Measurements from ENCODE around the gene SARNP.
A peak's percentile ranks its signal among the peaks of the same experiment; 100 is the strongest.

The SARNP gene

GRCh38 chr12:55741931-55742680, 75.4 kb downstream of the SARNP start:
- no peak for DNase-seq

- no peak for DNase-seq
These were observed 78.5 kb downstream of the SARNP start for GRCh38 chr12:55739025-55739378.

- DNase-seq = peak; percentile 88
These were observed 79.2 kb downstream of the SARNP start for GRCh38 chr12:55738123-55739024.

- DNase-seq = no peak
These were observed 79.9 kb downstream of the SARNP start for GRCh38 chr12:55737581-55738122.

DNA sequence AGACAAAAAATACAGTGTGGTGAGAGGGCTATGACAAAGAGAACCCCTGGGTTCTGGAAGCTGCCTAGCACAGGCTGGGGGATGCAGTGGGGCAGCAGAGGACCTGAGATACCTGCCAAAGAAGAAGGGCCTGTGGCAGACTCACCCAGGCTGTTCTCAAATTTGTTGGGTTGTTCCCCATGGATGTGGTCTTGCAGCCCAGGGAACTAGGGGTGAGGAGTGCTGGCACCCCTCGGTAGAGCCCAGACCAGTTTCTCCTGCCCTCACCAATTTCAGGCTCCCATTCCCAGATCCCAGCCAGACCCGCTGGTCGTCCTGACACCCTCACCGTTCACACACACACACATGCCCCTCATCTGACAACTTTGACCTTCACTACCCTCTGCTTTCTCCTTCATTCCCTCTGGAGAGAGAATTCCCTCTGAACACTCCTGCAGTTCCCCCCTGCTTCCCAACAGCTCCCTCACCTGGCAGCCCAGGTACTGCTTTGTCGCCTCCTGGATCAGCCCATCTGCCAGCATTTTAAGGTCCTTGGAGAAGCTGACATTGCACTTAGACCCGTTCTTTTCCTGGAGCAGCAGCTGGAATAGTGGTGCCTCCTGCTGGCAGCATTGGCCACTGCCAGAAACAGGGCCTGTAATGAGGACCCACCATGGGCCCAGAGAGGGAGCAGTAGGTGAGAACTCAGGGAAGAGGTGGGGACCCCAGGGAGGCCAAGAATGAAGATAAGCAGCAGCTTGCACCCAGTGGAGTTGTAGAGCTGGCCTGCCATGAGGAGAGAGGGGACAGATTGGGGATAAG, 80.5 kb downstream of the SARNP start:
- peak; percentile 70 for DNase-seq

DNA sequence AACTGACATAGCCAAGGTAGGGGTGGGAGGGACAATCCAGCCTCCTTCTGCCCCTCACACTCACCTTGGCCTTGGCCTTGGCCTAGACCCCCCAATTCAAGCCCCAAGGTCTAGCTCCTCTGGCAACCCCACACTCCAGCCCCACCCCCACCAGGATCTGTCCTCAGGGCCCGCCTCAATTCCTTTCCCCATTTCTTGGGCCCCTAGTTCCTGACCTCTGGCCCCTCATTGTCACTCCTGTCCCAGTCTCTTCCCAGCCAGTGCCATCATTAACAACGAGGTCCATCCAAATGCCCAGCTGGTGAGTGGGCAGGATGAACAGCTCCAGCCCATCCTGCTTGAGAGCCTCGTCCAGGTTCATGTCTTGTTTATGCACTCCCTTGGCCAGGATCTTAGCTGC, 81.4 kb downstream of the SARNP start:
- DNase-seq = no peak

DNA sequence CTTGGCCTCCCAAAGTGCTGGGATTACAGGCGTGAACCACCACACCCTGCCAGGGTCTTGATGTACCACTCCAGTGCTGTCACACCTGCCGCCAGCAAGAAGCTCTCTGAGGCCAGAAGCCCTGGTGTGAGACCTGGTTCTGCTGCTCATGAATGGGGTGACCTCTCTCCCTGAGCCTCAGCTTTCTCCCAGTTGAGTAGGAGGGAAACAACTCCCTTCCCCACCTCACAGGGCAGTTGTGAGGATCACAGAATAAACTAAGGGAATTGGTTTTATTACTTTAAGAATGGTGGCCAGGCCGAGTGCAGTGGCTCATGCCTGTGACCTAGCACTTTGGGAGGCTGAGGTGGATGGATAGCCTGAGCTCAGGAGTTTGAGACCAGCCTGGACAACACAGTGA, 82.9 kb downstream of the SARNP start:
- no peak for DNase-seq

DNA sequence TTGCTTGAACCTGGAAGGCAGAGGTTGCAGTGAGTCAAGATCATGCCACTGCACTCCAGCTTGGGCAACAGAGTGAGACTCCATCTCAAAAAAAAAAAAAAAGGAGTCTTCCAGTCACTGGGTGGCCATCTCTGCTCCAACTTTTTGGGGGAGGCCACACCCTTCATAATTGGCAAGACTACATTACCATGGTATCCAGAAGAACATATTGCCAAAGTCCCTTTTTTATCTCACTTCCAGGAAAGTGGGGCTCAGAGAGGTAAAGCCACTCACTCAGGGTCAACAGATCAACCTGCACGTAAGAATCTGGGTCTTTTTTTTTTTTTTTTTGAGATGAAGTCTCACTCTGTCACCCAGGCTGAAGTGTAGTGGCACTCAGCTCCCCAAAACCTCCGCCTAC, 83.7 kb downstream of the SARNP start:
- no peak for DNase-seq

DNA sequence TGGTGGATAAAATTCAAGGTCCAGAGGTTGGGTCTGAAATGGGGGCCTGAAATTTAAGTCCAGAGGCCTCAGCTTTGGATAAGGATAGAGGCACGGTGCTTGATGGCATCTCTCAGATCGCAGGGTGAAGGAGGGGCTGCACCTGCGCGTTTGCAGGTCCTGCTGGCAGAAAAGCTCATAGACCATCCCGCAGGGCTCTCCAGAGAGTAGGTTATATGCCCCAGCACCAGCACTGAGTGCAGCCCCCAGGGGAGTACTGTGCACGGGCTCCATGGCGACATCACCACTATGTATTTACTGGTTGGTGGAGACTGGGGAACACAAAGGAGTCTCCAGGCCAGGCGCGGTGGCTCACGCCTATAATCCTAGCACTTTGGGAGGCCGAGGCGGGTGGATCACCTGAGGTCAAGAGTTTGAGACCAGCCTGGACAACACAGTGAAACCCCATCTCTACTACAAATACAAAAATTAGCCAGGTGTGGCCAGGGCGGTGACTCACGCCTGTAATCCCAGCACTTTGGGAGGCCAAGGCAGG, 84.4 kb downstream of the SARNP start:
- no peak for DNase-seq

- DNase-seq = no peak
These were observed 85.2 kb downstream of the SARNP start for GRCh38 chr12:55732288-55732687.

GRCh38 chr12:55729819-55730818, 87.4 kb downstream of the SARNP start:
- peak; percentile 65 for DNase-seq

- DNase-seq = peak; percentile 94
These were observed 88.3 kb downstream of the SARNP start, which contains the start of gene CD63 for GRCh38 chr12:55728939-55729818. CD63 (minus strand) TSS chr12:55729009; CDS start chr12:55728341, 668 bp downstream.

DNA sequence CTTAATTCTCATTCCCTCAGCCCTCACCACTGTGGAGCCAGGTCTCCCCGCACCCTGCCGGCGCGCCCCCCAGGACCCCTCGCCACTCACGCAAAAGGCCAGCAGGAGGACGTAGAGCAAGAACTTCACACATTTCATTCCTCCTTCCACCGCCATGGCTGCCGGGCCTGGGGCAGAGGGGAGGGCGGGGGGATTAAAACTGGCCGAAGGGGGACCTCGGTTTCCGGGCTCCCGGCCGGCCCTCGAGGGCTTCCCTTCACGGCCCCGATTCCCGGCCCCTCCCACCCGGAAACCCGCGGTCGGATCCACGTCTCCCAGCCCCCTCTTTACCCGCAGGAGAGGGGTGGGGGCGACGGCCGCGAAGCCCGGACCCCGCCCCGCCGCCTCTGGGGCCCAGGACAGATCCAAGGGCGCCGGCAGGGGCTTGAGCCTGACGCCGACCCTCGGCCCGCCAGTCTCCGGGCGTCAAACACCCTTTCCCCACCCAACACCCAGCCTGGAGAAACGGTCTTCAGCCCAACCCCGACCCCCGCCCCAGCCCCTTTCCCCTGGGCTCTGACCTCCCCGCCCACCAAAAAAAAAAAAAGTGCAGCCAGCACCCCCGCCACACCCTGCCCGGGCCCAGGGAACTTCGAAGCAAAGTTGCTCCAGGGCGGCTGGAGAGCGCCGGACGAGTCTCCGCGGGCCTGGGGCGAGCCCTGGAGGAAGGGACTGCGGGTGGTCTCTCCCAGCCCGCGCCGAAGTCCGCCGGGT, 89.2 kb downstream of the SARNP start:
- peak; percentile 58 for DNase-seq

DNA sequence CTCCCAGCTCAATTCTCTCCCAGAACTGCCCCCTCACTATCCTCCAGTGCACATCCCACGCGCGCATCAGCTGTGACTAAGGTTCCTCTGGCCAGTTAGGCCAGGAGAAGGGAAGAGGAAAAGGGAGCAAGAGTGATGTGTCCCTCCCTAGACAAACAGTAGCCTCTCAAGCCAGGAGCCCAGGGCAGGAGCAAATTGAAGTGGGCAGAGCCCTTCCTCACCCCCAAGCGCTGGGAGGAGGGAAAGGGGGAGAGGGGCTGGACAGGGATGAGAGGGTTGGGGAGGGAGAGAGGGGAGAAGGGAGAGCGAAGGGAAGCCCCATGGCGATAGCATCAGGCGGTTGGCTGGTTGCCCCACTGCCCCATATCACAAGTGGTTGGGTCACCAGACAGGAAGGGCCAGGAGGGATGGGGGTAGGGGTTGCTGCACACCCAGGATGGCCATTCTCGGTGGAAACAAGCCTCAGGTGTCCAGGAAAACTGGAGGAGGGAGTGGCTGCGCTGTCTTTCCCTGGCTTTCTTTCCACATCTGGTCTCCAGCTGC, 89.8 kb downstream of the SARNP start:
- DNase-seq = peak; percentile 76

DNA sequence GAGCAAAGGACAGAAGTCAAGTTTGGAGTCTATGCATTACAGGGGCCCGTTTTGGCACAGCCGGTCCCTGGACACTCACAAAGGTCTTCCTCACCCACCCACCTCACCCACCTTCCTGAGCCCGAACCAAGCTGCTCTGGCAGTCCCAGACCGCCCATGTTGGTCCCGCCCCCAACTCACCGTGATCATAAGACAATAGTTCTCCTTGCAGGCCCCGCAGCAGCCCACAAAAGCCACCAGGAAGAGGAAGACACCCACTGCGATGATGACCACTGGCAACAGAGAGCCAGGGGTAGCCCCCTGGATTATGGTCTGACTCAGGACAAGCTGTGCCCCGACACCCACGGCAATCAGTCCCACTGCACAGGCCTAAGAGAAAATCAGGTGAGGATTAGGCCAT, 90.6 kb downstream of the SARNP start:
- DNase-seq = peak; percentile 78

GRCh38 chr12:55725556-55725955, 92.0 kb downstream of the SARNP start:
- no peak for DNase-seq

GRCh38 chr12:55724940-55725309, 92.6 kb downstream of the SARNP start:
- no peak for DNase-seq

GRCh38 chr12:55724226-55724939, 93.1 kb downstream of the SARNP start:
- DNase-seq = peak; percentile 69

Data from inflammatory macrophage treated with lipopolysaccharide for 4 hours (primary cell).